ENCODE results near the gene MVK.

GRCh38 chr12:109542014-109542413 is 31.6 kb upstream of the MVK start:
- TF ChIP-seq EZH2 (IDR thresholded peaks at IDR 0.05; ENCODE audit: borderline replicate concordance, low read length) (no peak), CTCF (conservative IDR thresholded peaks at IDR 0.05 in 1 of 2, IDR thresholded peaks at IDR 0.05 in 1 of 2; ENCODE audit: extremely low read depth in 1 of 2, insufficient read depth in 1 of 2, low read depth in 1 of 2, low read length in 2 of 2) (no peak)
